Natural killer cell treated with Interleukin-12 subunit alpha and Interleukin-12 subunit beta and Interleukin-15 and Interleukin-18, amount 100 ng/mL, for 72 hours (primary cell): ENCODE measurements around the gene AGBL4. TPM values are rescaled to one million over a fixed set of nuclear protein-coding genes. Genes with fewer than 3 reads are reported as not detected.
A peak's percentile ranks its signal among the peaks of the same experiment; 100 is the strongest.

Experiments
- ATAC-seq, 2 donors: fragments of 150-1000 bp; cut with Tn5 transposase in 1 of 2; sonication (Bioruptor Pico), chemical (Tn5 transposase) in 1 of 2; 2 replicates each; pipeline ENCODE4 v1.10.0; 2021
- DNase-seq: peaks from one replicate; pipeline ENCODE4 v3.0.0; 2022; ENCODE audit warnings: low spot score
- H3K27ac Mint-ChIP-seq, 2 donors: 1 replicate in 1 of 2; 2 replicates in 1 of 2; pipeline ENCODE4 v1.8.0; 2022; ENCODE audit warnings: mixed read lengths in 2 of 2, mild to moderate bottlenecking in 1 of 2, moderate library complexity in 1 of 2
- H3K27me3 Mint-ChIP-seq, 2 donors: 1 replicate in 1 of 2; 2 replicates in 1 of 2; pipeline ENCODE4 v1.8.0; 2022; ENCODE audit warnings: mixed read lengths in 2 of 2
- H3K36me3 Mint-ChIP-seq: one replicate; pipeline ENCODE4 v1.8.0; 2022; ENCODE audit warnings: mixed read lengths
- H3K4me1 Mint-ChIP-seq, 2 donors: 1 replicate in 1 of 2; 2 replicates in 1 of 2; pipeline ENCODE4 v1.8.0; 2022; ENCODE audit warnings: low read depth in 2 of 2, mixed read lengths in 2 of 2, mild to moderate bottlenecking in 1 of 2
- H3K4me3 Mint-ChIP-seq: one replicate; pipeline ENCODE4 v1.8.0; 2022; ENCODE audit warnings: mixed read lengths
- H3K9me3 Mint-ChIP-seq: 2 replicates; pipeline ENCODE4 v1.8.0; 2022; ENCODE audit warnings: mixed read lengths
- total RNA-seq, 2 donors: library from RNA; stranded (reverse); gene quantifications; one replicate each; pipeline ENCODE4 v1.2.3, GENCODE V29; 2022

AGBL4 gene
- total RNA-seq, 2 donors from 2014 or later = 0.19 TPM; not detected in 1

GRCh38 chr1:48898894-48899293 lies 1124.9 kb downstream of the AGBL4 start:
- DNase-seq (no peak), ATAC-seq (peak in 1 of 2 donors; percentile 36)
- Mint-ChIP-seq H3K27me3 (peaks cover 2 to 21% of the 10 kb centered on the region in 2 donors), H3K4me1 (no peaks in the 10 kb centered on the region), H3K9me3 (no peaks in the 10 kb centered on the region), H3K4me3 (no peak overlapping the region), H3K27ac (no peak overlapping the region), H3K36me3 (no peaks in the 10 kb centered on the region)

- Mint-ChIP-seq H3K9me3 (peaks cover 2% of the 10 kb centered on the region), H3K36me3 (no peaks in the 10 kb centered on the region), H3K4me3 (no peak overlapping the region)
Measured at GRCh38 chr1:48889615-48890014, 1134.1 kb downstream of the AGBL4 start.

GRCh38 chr1:48889082-48889481 lies 1134.7 kb downstream of the AGBL4 start:
- Mint-ChIP-seq H3K27me3 (peaks cover 0 to 7% of the 10 kb centered on the region in 2 donors), H3K9me3 (peaks cover 3% of the 10 kb centered on the region), H3K27ac (no peak overlapping the region), H3K36me3 (no peaks in the 10 kb centered on the region), H3K4me3 (no peak overlapping the region), H3K4me1 (no peaks in the 10 kb centered on the region)
- DNase-seq (no peak), ATAC-seq (no peak)

More at GRCh38 chr1:48889615-48890014, 1134.1 kb downstream of the AGBL4 start:
- H3K27me3 Mint-ChIP-seq = peaks cover 0 to 3% of the 10 kb centered on the region in 2 donors
- H3K27ac Mint-ChIP-seq = no peak overlapping the region
- DNase-seq (no peak), ATAC-seq (no peak)
- H3K4me1 Mint-ChIP-seq = no peaks in the 10 kb centered on the region

GRCh38 chr1:48887796-48888195 lies 1136.0 kb downstream of the AGBL4 start:
- DNase-seq = no peak
- peaks cover 3% of the 10 kb centered on the region for H3K9me3 Mint-ChIP-seq
- peaks cover 0 to 7% of the 10 kb centered on the region in 2 donors for H3K27me3 Mint-ChIP-seq
- no peak for ATAC-seq
- no peak overlapping the region for H3K27ac Mint-ChIP-seq
- no peaks in the 10 kb centered on the region for H3K4me1 Mint-ChIP-seq
- no peaks in the 10 kb centered on the region for H3K36me3 Mint-ChIP-seq
- H3K4me3 Mint-ChIP-seq = no peak overlapping the region

- Mint-ChIP-seq H3K9me3 (peaks cover 3% of the 10 kb centered on the region), H3K36me3 (no peaks in the 10 kb centered on the region), H3K27me3 (peaks cover 2 to 7% of the 10 kb centered on the region in 2 donors), H3K4me3 (no peak overlapping the region), H3K27ac (no peak overlapping the region), H3K4me1 (no peaks in the 10 kb centered on the region)
- DNase-seq = no peak
- no peak for ATAC-seq
Measured at GRCh38 chr1:48882020-48882419, 1141.7 kb downstream of the AGBL4 start.

GRCh38 chr1:48878191-48878940 lies 1145.4 kb downstream of the AGBL4 start:
- DNase-seq (no peak), ATAC-seq (no peak)
- H3K27ac Mint-ChIP-seq = no peak overlapping the region
- no peaks in the 10 kb centered on the region for H3K36me3 Mint-ChIP-seq
- H3K27me3 Mint-ChIP-seq = peaks cover 0 to 2% of the 10 kb centered on the region in 2 donors
- no peaks in the 10 kb centered on the region for H3K4me1 Mint-ChIP-seq
- no peaks in the 10 kb centered on the region for H3K9me3 Mint-ChIP-seq
- H3K4me3 Mint-ChIP-seq = no peak overlapping the region

- Mint-ChIP-seq H3K4me1 (no peaks in the 10 kb centered on the region), H3K36me3 (no peaks in the 10 kb centered on the region), H3K4me3 (no peak overlapping the region), H3K9me3 (no peaks in the 10 kb centered on the region), H3K27me3 (peaks cover 0 to 2% of the 10 kb centered on the region in 2 donors), H3K27ac (no peak overlapping the region)
- ATAC-seq (no peak), DNase-seq (no peak)
Measured at GRCh38 chr1:48876330-48876785, 1147.4 kb downstream of the AGBL4 start.

- no peak overlapping the region for H3K27ac Mint-ChIP-seq
- DNase-seq (no peak), ATAC-seq (no peak)
- H3K9me3 Mint-ChIP-seq = no peaks in the 10 kb centered on the region
- no peaks in the 10 kb centered on the region for H3K4me1 Mint-ChIP-seq
- peaks cover 5 to 6% of the 10 kb centered on the region in 2 donors for H3K27me3 Mint-ChIP-seq
- no peaks in the 10 kb centered on the region for H3K36me3 Mint-ChIP-seq
- H3K4me3 Mint-ChIP-seq = no peak overlapping the region
Measured at GRCh38 chr1:48875552-48876329, 1148.0 kb downstream of the AGBL4 start.

GRCh38 chr1:48873944-48874343 lies 1149.8 kb downstream of the AGBL4 start:
- no peaks in the 10 kb centered on the region for H3K9me3 Mint-ChIP-seq
- H3K4me3 Mint-ChIP-seq = no peak overlapping the region
- H3K36me3 Mint-ChIP-seq = no peaks in the 10 kb centered on the region
- H3K27me3 Mint-ChIP-seq = peaks cover 5 to 14% of the 10 kb centered on the region in 2 donors
- DNase-seq = no peak
- no peak overlapping the region for H3K27ac Mint-ChIP-seq
- H3K4me1 Mint-ChIP-seq = no peaks in the 10 kb centered on the region
- no peak for ATAC-seq

GRCh38 chr1:48870596-48870995 lies 1153.2 kb downstream of the AGBL4 start:
- ATAC-seq (no peak), DNase-seq (no peak)
- Mint-ChIP-seq H3K4me3 (no peak overlapping the region), H3K4me1 (no peaks in the 10 kb centered on the region), H3K36me3 (no peaks in the 10 kb centered on the region), H3K27ac (no peak overlapping the region), H3K9me3 (peaks cover 3% of the 10 kb centered on the region), H3K27me3 (peaks cover 8 to 14% of the 10 kb centered on the region in 2 donors)

- Mint-ChIP-seq H3K4me3 (no peak overlapping the region), H3K9me3 (peaks cover 3% of the 10 kb centered on the region), H3K27me3 (peaks cover 8 to 14% of the 10 kb centered on the region in 2 donors), H3K27ac (no peak overlapping the region), H3K36me3 (no peaks in the 10 kb centered on the region), H3K4me1 (no peaks in the 10 kb centered on the region)
- ATAC-seq (no peak), DNase-seq (no peak)
Measured at GRCh38 chr1:48869116-48869893, 1154.4 kb downstream of the AGBL4 start.

GRCh38 chr1:48864913-48865312 lies 1158.8 kb downstream of the AGBL4 start:
- no peaks in the 10 kb centered on the region for H3K4me1 Mint-ChIP-seq
- no peak overlapping the region for H3K4me3 Mint-ChIP-seq
- no peaks in the 10 kb centered on the region for H3K36me3 Mint-ChIP-seq

GRCh38 chr1:48859456-48859855 lies 1164.3 kb downstream of the AGBL4 start:
- Mint-ChIP-seq H3K27me3 (no peaks in the 10 kb centered on the region), H3K27ac (no peak overlapping the region), H3K4me1 (no peaks in the 10 kb centered on the region), H3K36me3 (no peaks in the 10 kb centered on the region), H3K9me3 (peaks cover 10% of the 10 kb centered on the region), H3K4me3 (no peak overlapping the region)
- DNase-seq (no peak), ATAC-seq (no peak)

More at GRCh38 chr1:48864913-48865312, 1158.8 kb downstream of the AGBL4 start:
- Mint-ChIP-seq H3K9me3 (peaks cover 6% of the 10 kb centered on the region), H3K27me3 (peaks cover 0 to 5% of the 10 kb centered on the region in 2 donors), H3K27ac (no peak overlapping the region)
- DNase-seq (no peak), ATAC-seq (no peak)
